Naive thymus-derived CD8-positive, alpha-beta T cell (primary cell): ENCODE results near the gene PARVG. TPM values are rescaled to one million over a fixed set of nuclear protein-coding genes. Genes with fewer than 3 reads are reported as not detected.
"Not testable (repeated sequence)": the region's sequence is repeated elsewhere in the genome, so short reads cannot be mapped to it uniquely, and the experiment has no call there.

Experiments
- ATAC-seq, 2 donors: fragments of 150-1000 bp; cut with Tn5 transposase in 1 of 2; sonication (Bioruptor Pico), chemical (Tn5 transposase) in 1 of 2; 1 replicate in 1 of 2; 2 replicates in 1 of 2; pipeline ENCODE4 v1.10.0; 2021; ENCODE audit warnings: mild to moderate bottlenecking in 2 of 2, moderate library complexity in 2 of 2
- POLR2A ChIA-PET: fragments of 350-600 bp; sonication (Branson Sonifier 250); formaldehyde crosslinking; loops from one replicate; lab custom pipeline; 2021; ENCODE audit warnings: antibody characterized with exemption; lab: Charles Lee
- DNase-seq, 10 donors: peaks; one replicate each; pipeline versions ENCODE4 v3.0.0 to v3.0.0-alpha.2; 2020 to 2022
- H3K27ac Mint-ChIP-seq, 10 donors: one replicate each; pipeline ENCODE4 v1.8.0; 2020 to 2022; ENCODE audit warnings: mild to moderate bottlenecking in 10 of 10, mixed read lengths in 10 of 10, moderate library complexity in 4 of 10, inconsistent platforms in 1 of 10
- H3K27me3 Mint-ChIP-seq, 5 donors: one replicate each; pipeline ENCODE4 v1.8.0; 2021 to 2022; ENCODE audit warnings: mixed read lengths in 5 of 5
- H3K36me3 Mint-ChIP-seq, 3 donors: one replicate each; pipeline ENCODE4 v1.8.0; 2020 to 2022; ENCODE audit warnings: mixed read lengths in 3 of 3, mild to moderate bottlenecking in 2 of 3, inconsistent platforms in 1 of 3
- H3K4me1 Mint-ChIP-seq, 4 donors: one replicate each; pipeline ENCODE4 v1.8.0; 2021 to 2022; ENCODE audit warnings: mixed read lengths in 4 of 4
- H3K4me3 Mint-ChIP-seq, 10 donors: one replicate each; pipeline ENCODE4 v1.8.0; 2020 to 2022; ENCODE audit warnings: mild to moderate bottlenecking in 10 of 10, mixed read lengths in 10 of 10, moderate library complexity in 6 of 10, inconsistent platforms in 1 of 10
- H3K9me3 Mint-ChIP-seq, 9 donors: one replicate each; pipeline ENCODE4 v1.8.0; 2020 to 2022; ENCODE audit warnings: mixed read lengths in 9 of 9, mild to moderate bottlenecking in 3 of 9, inconsistent platforms in 1 of 9, moderate library complexity in 1 of 9
- polyA plus RNA-seq, 3 donors: library from polyadenylated mRNA; unstranded; fragments of 300-500 nt; fragmentation: Illumina TruSeq; gene quantifications; one replicate each; pipeline ENCODE4 v1.2.3, GENCODE V29; 2021
- total RNA-seq, 8 experiments: library from RNA in 2 of 8; stranded (reverse) in 2 of 8; gene quantifications; one replicate each; pipeline ENCODE4 v1.2.3 and lab custom pipeline; 2021 to 2026

The PARVG gene
- total and polyA plus RNA-seq, 5 experiments from 2014 or later: 60.6 to 229 (median 77.8) TPM

DNA sequence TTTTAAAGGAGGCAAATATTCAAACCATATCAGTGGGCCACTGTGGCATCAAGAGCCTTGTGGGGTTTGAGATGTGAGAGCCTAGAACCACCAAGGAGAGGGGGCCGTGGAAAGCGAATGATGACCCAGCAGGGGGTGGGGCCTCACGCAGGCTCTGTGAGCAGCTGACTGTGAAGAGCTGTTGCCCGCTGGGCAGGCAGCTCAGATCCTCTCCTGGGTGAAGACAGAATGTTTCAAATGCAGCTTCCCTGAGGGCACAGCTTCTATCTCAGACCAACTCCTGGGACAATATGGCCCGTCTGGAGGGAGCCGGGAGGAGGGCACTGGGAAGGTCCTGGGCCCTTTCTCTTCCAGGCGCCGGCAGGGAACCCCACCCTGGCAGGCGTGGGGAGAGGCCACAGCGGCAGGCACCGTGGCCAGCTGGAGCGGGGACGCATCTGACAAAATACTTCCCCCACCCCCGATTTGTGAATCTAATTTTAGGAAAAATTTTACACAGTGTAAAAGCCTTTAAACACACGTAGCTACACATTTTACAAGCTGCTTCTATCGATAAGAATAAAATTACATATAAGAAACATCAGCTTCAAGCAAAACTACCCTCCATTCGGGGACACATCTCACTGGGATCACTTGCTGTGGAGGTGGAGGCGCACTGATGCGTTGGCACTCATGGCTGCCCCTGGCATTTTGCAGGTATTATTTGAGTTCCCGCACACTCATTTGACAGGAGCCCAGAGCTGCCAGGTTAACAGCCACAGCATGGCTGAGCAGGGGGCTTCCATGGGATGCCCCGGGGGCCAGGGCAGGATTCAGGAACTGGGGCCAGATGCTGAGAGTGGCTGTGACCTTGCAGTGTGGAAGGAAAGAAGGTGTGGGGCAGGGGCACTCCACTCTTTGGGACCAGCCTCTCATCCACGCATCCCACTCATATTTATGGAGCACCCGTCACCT, 40.3 kb downstream of the PARVG start:
- Mint-ChIP-seq H3K27me3 (peaks cover 8 to 10% (median 9%) of the 10 kb centered on the region in 5 donors), H3K27ac (no peak overlapping the region), H3K36me3 (no peaks in the 10 kb centered on the region), H3K9me3 (peaks cover 0 to 2% (median 0%) of the 10 kb centered on the region in 9 donors), H3K4me1 (peaks cover 0 to 8% (median 0%) of the 10 kb centered on the region in 4 donors), H3K4me3 (no peak overlapping the region)
- DNase-seq (no peak), ATAC-seq (no peak)
- POLR2A ChIA-PET: no interaction called here

DNA sequence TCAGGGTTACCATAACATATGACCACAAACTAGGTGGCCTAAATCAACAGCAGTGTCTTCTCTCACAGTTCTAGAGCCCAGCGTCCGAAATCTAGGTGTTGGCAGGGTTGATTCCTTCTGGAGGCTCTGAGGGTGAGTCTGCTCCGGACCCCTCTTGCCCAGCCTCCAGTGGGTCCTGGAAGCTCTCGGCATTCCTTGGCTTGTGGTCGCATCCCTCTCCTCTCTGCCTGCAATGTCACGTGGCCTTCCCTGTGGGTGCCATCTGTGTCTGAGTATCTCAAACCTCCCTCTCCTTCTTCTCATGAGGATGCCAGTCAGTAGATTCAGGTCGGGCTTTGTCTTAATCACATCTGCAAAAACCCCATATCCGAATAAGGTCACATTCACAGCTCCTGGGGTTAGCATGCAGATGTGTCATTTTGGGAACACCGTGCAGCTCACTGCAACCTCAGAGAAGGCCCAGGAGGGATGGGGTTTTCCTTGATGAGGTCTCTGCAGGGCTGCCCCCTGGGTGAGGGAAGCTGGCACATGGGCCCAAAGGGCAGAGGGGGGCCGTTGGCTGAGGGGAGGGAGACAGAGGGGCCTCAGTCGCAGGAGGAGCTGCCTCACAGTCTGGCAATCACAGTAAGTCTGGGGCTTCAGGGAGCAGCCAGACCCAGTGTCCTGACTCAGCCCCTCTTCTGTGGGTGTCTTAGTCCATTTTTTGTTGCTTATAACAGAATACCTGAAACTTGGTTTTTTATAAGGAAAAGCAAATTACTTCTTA, 41.2 kb downstream of the PARVG start:
- Mint-ChIP-seq H3K27me3 (peaks cover 8 to 17% (median 14%) of the 10 kb centered on the region in 5 donors), H3K4me1 (peaks cover 0 to 8% (median 0%) of the 10 kb centered on the region in 4 donors), H3K36me3 (peaks cover 0 to 2% (median 0%) of the 10 kb centered on the region in 3 donors), H3K4me3 (no peak overlapping the region), H3K9me3 (peaks cover 0 to 3% (median 0%) of the 10 kb centered on the region in 9 donors), H3K27ac (no peak overlapping the region)
- ATAC-seq (no peak), DNase-seq (no peak)
- POLR2A ChIA-PET: no interaction called here

DNA sequence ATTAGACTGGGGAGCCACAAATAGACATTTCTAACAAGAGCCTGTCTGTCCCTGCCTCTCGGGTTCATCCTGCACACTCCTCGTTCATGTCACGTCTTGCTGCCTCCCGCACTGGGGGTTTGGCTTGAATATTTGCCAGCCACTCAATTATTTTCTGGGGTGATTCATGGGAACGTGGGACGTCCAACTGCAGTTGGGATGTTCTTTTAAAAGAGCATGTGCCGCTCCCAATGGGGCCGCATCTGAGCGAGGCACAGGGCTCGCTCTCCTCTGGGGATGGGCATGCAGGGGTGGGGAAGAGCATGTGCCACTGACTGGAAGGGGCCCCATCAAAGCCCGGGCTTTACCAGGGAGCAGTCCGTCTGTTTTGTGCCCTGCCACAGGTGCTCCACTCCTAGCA, 43.4 kb downstream of the PARVG start:
- Mint-ChIP-seq H3K4me1 (peaks cover 0 to 8% (median 0%) of the 10 kb centered on the region in 4 donors), H3K4me3 (no peak overlapping the region), H3K9me3 (peaks cover 0 to 24% (median 6%) of the 10 kb centered on the region in 9 donors), H3K27me3 (peaks cover 11 to 23% (median 15%) of the 10 kb centered on the region in 5 donors), H3K27ac (no peak overlapping the region), H3K36me3 (peaks cover 0 to 13% (median 6%) of the 10 kb centered on the region in 3 donors)
- no peak for DNase-seq
- ATAC-seq: no peak
- POLR2A ChIA-PET: no interaction called here

DNA sequence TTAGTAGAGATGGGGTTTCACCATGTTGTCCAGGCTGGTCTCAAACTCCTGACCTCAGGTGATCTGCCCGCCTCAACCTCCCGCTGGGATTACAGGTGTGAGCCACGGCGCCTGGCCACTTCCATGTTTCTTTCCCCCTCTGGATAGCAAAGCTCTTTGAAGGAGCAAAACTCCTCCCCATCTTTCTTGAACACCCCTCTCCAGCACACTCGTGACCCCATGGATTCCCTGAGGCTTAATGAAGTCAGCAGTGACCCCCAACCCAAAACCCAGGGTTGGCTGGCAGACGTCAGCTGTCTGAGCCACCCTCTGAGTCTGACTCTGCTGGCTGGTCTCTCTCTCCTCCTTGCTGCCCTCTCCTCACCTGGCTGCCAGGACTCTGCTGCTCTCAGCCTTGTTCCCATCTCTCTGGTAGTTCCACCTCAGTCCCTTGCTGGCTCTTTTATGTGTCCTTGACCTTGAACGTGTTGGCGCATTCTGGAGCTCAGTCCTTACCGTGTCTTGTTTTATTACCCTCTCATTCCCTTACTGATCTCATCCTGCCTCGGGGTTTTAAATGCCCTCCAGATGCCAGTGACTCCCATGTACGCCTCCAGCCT, 44.5 kb downstream of the PARVG start:
- ATAC-seq (no peak), DNase-seq (no peak)
- H3K4me3 Mint-ChIP-seq: no peak overlapping the region
- POLR2A ChIA-PET: no interaction called here
- peaks cover 11 to 23% (median 15%) of the 10 kb centered on the region in 5 donors for H3K27me3 Mint-ChIP-seq
- H3K36me3 Mint-ChIP-seq: peaks cover 0 to 21% (median 6%) of the 10 kb centered on the region in 3 donors
- H3K9me3 Mint-ChIP-seq: peaks cover 0 to 32% (median 10%) of the 10 kb centered on the region in 9 donors
- H3K27ac Mint-ChIP-seq: peak overlapping the region in 3 of 10 donors; percentile 35 to 76 (median 51)
- peaks cover 0 to 8% (median 0%) of the 10 kb centered on the region in 4 donors for H3K4me1 Mint-ChIP-seq

DNA sequence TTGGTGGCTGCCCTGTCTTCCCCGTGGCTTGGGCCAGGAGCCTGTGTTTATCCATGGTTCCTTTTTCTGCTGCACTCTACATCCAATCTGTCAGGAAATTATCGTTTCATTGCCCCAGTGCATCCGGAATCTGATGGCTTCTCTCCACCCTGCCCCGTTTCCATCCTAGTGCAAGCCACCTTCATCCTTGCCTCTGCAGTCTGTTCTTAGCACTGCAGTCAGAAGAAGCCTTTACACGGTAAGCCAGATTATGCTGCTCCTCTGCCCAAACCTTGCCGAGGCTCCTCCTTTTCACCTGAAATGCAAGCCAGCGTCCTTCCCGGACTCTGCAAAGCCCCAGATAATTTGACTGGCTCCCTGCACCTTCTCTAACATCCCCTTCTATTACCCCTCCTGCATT, 45.1 kb downstream of the PARVG start:
- H3K36me3 Mint-ChIP-seq: peaks cover 0 to 21% (median 6%) of the 10 kb centered on the region in 3 donors
- ATAC-seq: no peak
- peaks cover 0 to 8% (median 0%) of the 10 kb centered on the region in 4 donors for H3K4me1 Mint-ChIP-seq
- no peak for DNase-seq
- POLR2A ChIA-PET: no interaction called here
- H3K27me3 Mint-ChIP-seq: peaks cover 11 to 23% (median 15%) of the 10 kb centered on the region in 5 donors
- H3K27ac Mint-ChIP-seq: peak overlapping the region in 2 of 10 donors; percentile 35 to 51
- peaks cover 0 to 32% (median 10%) of the 10 kb centered on the region in 9 donors for H3K9me3 Mint-ChIP-seq
- H3K4me3 Mint-ChIP-seq: no peak overlapping the region

DNA sequence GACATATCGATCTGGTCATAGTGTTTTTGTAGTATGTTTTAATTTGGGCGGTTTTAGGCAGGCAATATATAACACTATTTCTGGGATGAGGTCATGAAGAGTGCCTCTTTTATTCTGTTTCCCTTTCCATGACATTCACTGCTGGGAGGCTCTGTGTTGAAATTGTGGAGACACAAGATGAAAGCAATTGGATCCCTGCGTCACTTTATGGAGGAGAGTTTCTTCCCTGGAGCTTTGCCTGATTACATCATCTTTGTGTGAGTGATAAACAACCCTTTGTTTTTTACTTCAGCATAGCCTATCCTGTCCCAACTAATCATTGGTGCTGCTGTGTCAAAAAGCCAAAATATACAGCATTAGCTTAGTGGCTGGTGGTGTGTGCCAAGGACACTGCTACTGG, 48.6 kb downstream of the PARVG start:
- no peak overlapping the region for H3K27ac Mint-ChIP-seq
- POLR2A ChIA-PET: interaction anchor here (0.6 kb wide), 1 partner anchor 12 kb away, joined by 4 read pairs; no protein-coding TSS in a partner anchor
- DNase-seq (no peak), ATAC-seq (no peak)
- H3K36me3 Mint-ChIP-seq: peaks cover 0 to 21% (median 6%) of the 10 kb centered on the region in 3 donors
- peaks cover 6 to 23% (median 15%) of the 10 kb centered on the region in 5 donors for H3K27me3 Mint-ChIP-seq
- H3K4me1 Mint-ChIP-seq: peaks cover 0 to 6% (median 1%) of the 10 kb centered on the region in 4 donors
- H3K4me3 Mint-ChIP-seq: no peak overlapping the region
- H3K9me3 Mint-ChIP-seq: peaks cover 0 to 32% (median 10%) of the 10 kb centered on the region in 9 donors

DNA sequence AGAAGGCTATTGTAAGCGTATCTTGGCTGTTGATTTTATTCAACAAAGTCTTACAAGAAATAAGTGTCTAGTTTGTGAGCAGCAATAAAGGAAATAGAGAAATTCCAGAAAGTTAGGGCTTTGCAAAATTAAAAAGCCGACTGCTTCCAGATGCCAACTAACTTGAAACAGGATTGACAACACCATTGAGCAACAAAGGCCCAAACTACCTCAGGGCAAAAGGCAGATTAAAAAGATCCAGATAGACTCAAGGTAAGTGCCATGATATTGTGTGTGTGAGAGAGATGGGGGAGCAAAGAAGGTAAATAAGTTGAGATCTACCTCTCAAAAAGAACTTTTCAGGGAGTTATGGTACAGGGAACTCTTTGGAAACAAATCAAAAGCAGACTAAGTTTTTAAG, 49.1 kb downstream of the PARVG start:
- Mint-ChIP-seq H3K4me3 (no peak overlapping the region), H3K27ac (peak overlapping the region in 1 of 10 donors; percentile 48), H3K4me1 (peaks cover 0 to 6% (median 1%) of the 10 kb centered on the region in 4 donors), H3K27me3 (peaks cover 6 to 23% (median 15%) of the 10 kb centered on the region in 5 donors), H3K36me3 (peaks cover 0 to 21% (median 6%) of the 10 kb centered on the region in 3 donors), H3K9me3 (peaks cover 0 to 32% (median 10%) of the 10 kb centered on the region in 9 donors)
- ATAC-seq (no peak), DNase-seq (no peak)
- POLR2A ChIA-PET: no interaction called here

DNA sequence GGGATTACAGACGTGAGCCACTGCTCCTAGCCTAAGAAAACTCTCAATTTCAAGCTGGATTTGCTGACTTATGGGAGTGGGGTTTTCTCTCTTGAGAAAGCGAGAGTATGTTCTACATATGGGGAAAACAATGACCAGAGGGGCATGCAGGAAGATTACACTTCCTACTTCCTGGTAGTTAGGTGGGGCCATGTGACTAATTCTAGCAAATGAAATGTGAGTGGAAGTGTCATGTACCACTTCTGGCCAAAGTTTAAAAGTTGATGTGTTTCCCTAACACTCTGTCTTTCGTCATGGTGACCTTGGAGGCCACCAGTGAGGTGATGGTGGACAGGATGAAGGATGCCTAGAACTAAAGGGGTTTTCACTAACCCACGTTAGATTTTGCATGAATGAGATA, 50.5 kb downstream of the PARVG start:
- Mint-ChIP-seq H3K4me3 (no peak overlapping the region), H3K27me3 (peaks cover under 1 to 13% (median 3%) of the 10 kb centered on the region in 5 donors), H3K36me3 (peaks cover 0 to 21% (median 6%) of the 10 kb centered on the region in 3 donors), H3K9me3 (peaks cover 0 to 32% (median 10%) of the 10 kb centered on the region in 9 donors), H3K4me1 (peaks cover 0 to 2% (median 0%) of the 10 kb centered on the region in 4 donors), H3K27ac (no peak overlapping the region)
- POLR2A ChIA-PET: interaction anchor here (0.6 kb wide), 1 partner anchor 15 kb away, joined by 3 read pairs; no protein-coding TSS in a partner anchor
- ATAC-seq: no peak
- no peak for DNase-seq

DNA sequence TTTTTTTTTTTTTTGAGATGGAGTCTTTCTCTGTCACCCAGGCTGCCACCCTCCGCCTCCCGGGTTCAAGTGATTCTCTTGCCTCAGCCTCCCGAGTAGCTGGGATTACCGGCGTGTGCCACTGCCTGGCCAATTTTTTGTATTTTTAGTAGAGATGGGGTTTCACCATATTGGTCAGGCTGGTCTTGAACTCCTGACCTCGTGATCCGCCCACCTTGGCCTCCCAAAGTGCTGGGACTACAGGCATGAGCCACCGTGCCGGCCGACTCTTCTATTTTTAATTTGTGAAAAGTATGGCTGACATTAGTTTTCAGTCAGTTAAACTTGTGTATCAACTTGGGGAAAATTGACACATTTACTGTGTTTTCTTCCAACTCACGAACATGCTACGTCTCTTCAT, 53.6 kb downstream of the PARVG start:
- POLR2A ChIA-PET, H3K36me3 Mint-ChIP-seq: not testable (repeated sequence)

DNA sequence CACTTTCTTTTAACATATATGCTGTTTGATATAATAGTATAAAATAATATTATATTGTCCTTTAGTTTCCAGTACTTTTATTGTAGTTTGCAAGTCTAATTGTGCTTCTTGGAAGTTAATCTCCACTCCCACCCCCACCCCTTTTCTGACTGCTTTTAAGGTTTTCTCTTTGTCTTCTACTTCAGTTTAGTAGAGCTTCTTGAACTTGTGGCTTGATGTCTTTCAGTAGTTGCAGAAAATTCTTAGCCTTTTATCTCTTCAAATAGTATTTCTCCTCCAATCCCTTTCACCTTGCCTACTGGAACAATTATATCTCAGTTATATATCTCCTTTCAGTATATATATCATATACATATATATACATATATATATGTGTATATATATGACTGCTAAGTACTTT, 56.6 kb downstream of the PARVG start:
- H3K27me3 Mint-ChIP-seq: peaks cover 0 to 20% (median under 1%) of the 10 kb centered on the region in 5 donors
- ATAC-seq (no peak), DNase-seq (no peak)
- H3K36me3 Mint-ChIP-seq: no peaks in the 10 kb centered on the region
- H3K4me1 Mint-ChIP-seq: peaks cover 0 to 2% (median 0%) of the 10 kb centered on the region in 4 donors
- peaks cover 0 to 2% (median 0%) of the 10 kb centered on the region in 9 donors for H3K9me3 Mint-ChIP-seq
- no peak overlapping the region for H3K27ac Mint-ChIP-seq
- POLR2A ChIA-PET: no interaction called here
- no peak overlapping the region for H3K4me3 Mint-ChIP-seq

More for the DNA sequence above, 53.6 kb downstream of the PARVG start:
- not testable (repeated sequence) for ATAC-seq, H3K9me3 Mint-ChIP-seq, H3K27me3 Mint-ChIP-seq, H3K27ac Mint-ChIP-seq, DNase-seq, H3K4me3 Mint-ChIP-seq, H3K4me1 Mint-ChIP-seq

DNA sequence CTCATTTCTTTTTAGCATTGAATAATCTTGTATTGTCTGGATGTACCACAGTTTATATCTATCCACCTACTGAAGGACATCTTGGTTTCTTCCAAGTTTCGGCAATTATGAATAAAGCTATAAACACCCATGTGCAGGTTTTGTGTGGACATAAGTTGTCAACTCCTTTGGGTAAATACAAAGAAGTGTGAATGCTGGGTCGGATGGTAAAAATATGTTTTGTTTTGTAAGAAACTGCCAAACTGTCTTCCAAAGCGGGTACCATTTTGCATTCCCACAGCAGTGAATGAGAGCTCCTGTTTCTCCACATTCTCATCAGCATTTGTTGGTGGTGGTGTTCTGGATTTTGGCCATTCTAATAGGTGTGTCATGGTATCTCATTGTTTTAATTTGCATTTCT, 60.4 kb downstream of the PARVG start:
- not testable (repeated sequence) for DNase-seq, H3K9me3 Mint-ChIP-seq, ATAC-seq, H3K4me3 Mint-ChIP-seq, H3K36me3 Mint-ChIP-seq, H3K27ac Mint-ChIP-seq, H3K4me1 Mint-ChIP-seq
- peaks cover 11 to 35% (median 25%) of the 10 kb centered on the region in 5 donors for H3K27me3 Mint-ChIP-seq
- POLR2A ChIA-PET: interaction anchor here (0.7 kb wide), 1 partner anchor 12 kb away, joined by 4 read pairs; no protein-coding TSS in a partner anchor
